HG03442 (cell line): ENCODE data around the gene ADGRL2.

Experiments used
- ATAC-seq: cut with Tn5 transposase; IDR thresholded peaks from one replicate; pipeline ENCODE4 v1.9.1; 2021; ENCODE audit warnings: mild to moderate bottlenecking, moderate library complexity; ENCODE audit not compliant: unreplicated experiment

ADGRL2 gene

GRCh38 chr1:81805537-81806431 is 5.0 kb downstream of the ADGRL2 start:
- ATAC-seq, result no peak

- ATAC-seq, result no peak
Measured at GRCh38 chr1:81806432-81806770, 5.7 kb downstream of the ADGRL2 start.

GRCh38 chr1:81808760-81809159 is 8.0 kb downstream of the ADGRL2 start:
- ATAC-seq, result no peak

GRCh38 chr1:81809808-81810207 is 9.1 kb downstream of the ADGRL2 start:
- no peak for ATAC-seq

GRCh38 chr1:81811757-81812371 is 11.1 kb downstream of the ADGRL2 start:
- no peak for ATAC-seq

- no peak for ATAC-seq
Measured at GRCh38 chr1:81812712-81813111, 12.0 kb downstream of the ADGRL2 start.

GRCh38 chr1:81813691-81814090 is 13.0 kb downstream of the ADGRL2 start:
- ATAC-seq, result no peak

- no peak for ATAC-seq
Measured at GRCh38 chr1:81819613-81820012, 18.9 kb downstream of the ADGRL2 start.

- ATAC-seq, result no peak
Measured at GRCh38 chr1:81820765-81821164, 20.0 kb downstream of the ADGRL2 start.

GRCh38 chr1:81823082-81823481 is 22.3 kb downstream of the ADGRL2 start:
- ATAC-seq, result no peak

- no peak for ATAC-seq
Measured at GRCh38 chr1:81824759-81825158, 24.0 kb downstream of the ADGRL2 start.

- ATAC-seq, result no peak
Measured at GRCh38 chr1:81827942-81828341, 27.2 kb downstream of the ADGRL2 start.

GRCh38 chr1:81832573-81832972 is 31.8 kb downstream of the ADGRL2 start:
- no peak for ATAC-seq

- ATAC-seq, result no peak
Measured at GRCh38 chr1:81833722-81834121, 33.0 kb downstream of the ADGRL2 start.

GRCh38 chr1:81834268-81834667 is 33.5 kb downstream of the ADGRL2 start:
- no peak for ATAC-seq

GRCh38 chr1:81834921-81835698 is 34.4 kb downstream of the ADGRL2 start:
- no peak for ATAC-seq

- no peak for ATAC-seq
Measured at GRCh38 chr1:81836007-81836626, 35.4 kb downstream of the ADGRL2 start.

- no peak for ATAC-seq
Measured at GRCh38 chr1:81838600-81839218, 38.0 kb downstream of the ADGRL2 start.

- no peak for ATAC-seq
Measured at GRCh38 chr1:81840805-81841204, 40.1 kb downstream of the ADGRL2 start.

- ATAC-seq, result no peak
Measured at GRCh38 chr1:81841795-81842194, 41.1 kb downstream of the ADGRL2 start.

GRCh38 chr1:81844477-81844876 is 43.7 kb downstream of the ADGRL2 start:
- no peak for ATAC-seq
